ENCODE data around the gene CIB4. TPM values are rescaled to one million over a fixed set of nuclear protein-coding genes. Genes with fewer than 3 reads are reported as not detected.
A peak's percentile ranks its signal among the peaks of the same experiment; 100 is the strongest.

Gene CIB4
- total RNA-seq, 3 donors from 2014 or later = not detected

GRCh38 chr2:26584656-26585055 is 56.5 kb downstream of the CIB4 start:
- no peak overlapping the region for H3K4me3 Mint-ChIP-seq
- no peaks in the 10 kb centered on the region for H3K4me1 Mint-ChIP-seq (ENCODE audit: low read depth)
- no peaks in the 10 kb centered on the region for H3K9me3 Mint-ChIP-seq
- ATAC-seq (no peak), DNase-seq (no peak)
- H3K27me3 Mint-ChIP-seq (ENCODE audit: low read depth) = peaks cover 22% of the 10 kb centered on the region
- no peaks in the 10 kb centered on the region for H3K36me3 Mint-ChIP-seq (ENCODE audit: insufficient read depth)

GRCh38 chr2:26584191-26584590 is 57.0 kb downstream of the CIB4 start:
- Mint-ChIP-seq H3K36me3 (ENCODE audit: insufficient read depth) (no peaks in the 10 kb centered on the region), H3K27me3 (ENCODE audit: low read depth) (peaks cover 23% of the 10 kb centered on the region), H3K4me3 (no peak overlapping the region), H3K9me3 (no peaks in the 10 kb centered on the region), H3K4me1 (ENCODE audit: low read depth) (no peaks in the 10 kb centered on the region)
- DNase-seq = no peak
- ATAC-seq = no peak

GRCh38 chr2:26583381-26583911 is 57.7 kb downstream of the CIB4 start:
- Mint-ChIP-seq H3K9me3 (no peaks in the 10 kb centered on the region), H3K36me3 (ENCODE audit: insufficient read depth) (no peaks in the 10 kb centered on the region), H3K4me3 (no peak overlapping the region), H3K27me3 (ENCODE audit: low read depth) (peaks cover 29% of the 10 kb centered on the region), H3K4me1 (ENCODE audit: low read depth) (no peaks in the 10 kb centered on the region)
- DNase-seq = no peak
- no peak for ATAC-seq

GRCh38 chr2:26582890-26583289 is 58.3 kb downstream of the CIB4 start:
- Mint-ChIP-seq H3K4me1 (ENCODE audit: low read depth) (no peaks in the 10 kb centered on the region), H3K4me3 (no peak overlapping the region), H3K27me3 (ENCODE audit: low read depth) (peaks cover 32% of the 10 kb centered on the region), H3K36me3 (ENCODE audit: insufficient read depth) (no peaks in the 10 kb centered on the region), H3K9me3 (no peaks in the 10 kb centered on the region)
- ATAC-seq (no peak), DNase-seq (no peak)

- peaks cover 37% of the 10 kb centered on the region for H3K27me3 Mint-ChIP-seq (ENCODE audit: low read depth)
- ATAC-seq = no peak
- peaks cover 3% of the 10 kb centered on the region for H3K4me1 Mint-ChIP-seq (ENCODE audit: low read depth)
- H3K9me3 Mint-ChIP-seq = no peaks in the 10 kb centered on the region
- no peak for DNase-seq
- no peaks in the 10 kb centered on the region for H3K36me3 Mint-ChIP-seq (ENCODE audit: insufficient read depth)
- no peak overlapping the region for H3K4me3 Mint-ChIP-seq
These were observed 58.9 kb downstream of the CIB4 start for GRCh38 chr2:26581991-26582842.

- Mint-ChIP-seq H3K36me3 (ENCODE audit: insufficient read depth) (no peaks in the 10 kb centered on the region), H3K4me3 (no peak overlapping the region), H3K27me3 (ENCODE audit: low read depth) (peaks cover 38% of the 10 kb centered on the region), H3K9me3 (no peaks in the 10 kb centered on the region), H3K4me1 (ENCODE audit: low read depth) (peaks cover 3% of the 10 kb centered on the region)
- no peak for DNase-seq
- no peak for ATAC-seq
These were observed 59.7 kb downstream of the CIB4 start for GRCh38 chr2:26581266-26581990.

GRCh38 chr2:26580751-26581150 is 60.4 kb downstream of the CIB4 start:
- no peak for ATAC-seq
- Mint-ChIP-seq H3K27me3 (ENCODE audit: low read depth) (peaks cover 31% of the 10 kb centered on the region), H3K36me3 (ENCODE audit: insufficient read depth) (no peaks in the 10 kb centered on the region), H3K4me3 (no peak overlapping the region), H3K9me3 (no peaks in the 10 kb centered on the region), H3K4me1 (ENCODE audit: low read depth) (peaks cover 3% of the 10 kb centered on the region)
- DNase-seq = no peak

GRCh38 chr2:26580151-26580550 is 61.0 kb downstream of the CIB4 start:
- ATAC-seq = no peak
- Mint-ChIP-seq H3K4me1 (ENCODE audit: low read depth) (peaks cover 3% of the 10 kb centered on the region), H3K27me3 (ENCODE audit: low read depth) (peaks cover 27% of the 10 kb centered on the region), H3K9me3 (no peaks in the 10 kb centered on the region), H3K36me3 (ENCODE audit: insufficient read depth) (no peaks in the 10 kb centered on the region), H3K4me3 (no peak overlapping the region)
- DNase-seq = no peak

- no peak for ATAC-seq
- no peaks in the 10 kb centered on the region for H3K9me3 Mint-ChIP-seq
- no peaks in the 10 kb centered on the region for H3K36me3 Mint-ChIP-seq (ENCODE audit: insufficient read depth)
- no peak for DNase-seq
- H3K27me3 Mint-ChIP-seq (ENCODE audit: low read depth) = peaks cover 27% of the 10 kb centered on the region
- H3K4me1 Mint-ChIP-seq (ENCODE audit: low read depth) = peaks cover 3% of the 10 kb centered on the region
- H3K4me3 Mint-ChIP-seq = no peak overlapping the region
These were observed 61.5 kb downstream of the CIB4 start for GRCh38 chr2:26579723-26580040.

GRCh38 chr2:26579025-26579722 is 62.0 kb downstream of the CIB4 start:
- Mint-ChIP-seq H3K27me3 (ENCODE audit: low read depth) (peaks cover 24% of the 10 kb centered on the region), H3K36me3 (ENCODE audit: insufficient read depth) (no peaks in the 10 kb centered on the region), H3K9me3 (no peaks in the 10 kb centered on the region), H3K4me3 (no peak overlapping the region), H3K4me1 (ENCODE audit: low read depth) (peaks cover 3% of the 10 kb centered on the region)
- DNase-seq (no peak), ATAC-seq (no peak)

GRCh38 chr2:26578581-26578980 is 62.6 kb downstream of the CIB4 start:
- ATAC-seq = no peak
- Mint-ChIP-seq H3K9me3 (no peaks in the 10 kb centered on the region), H3K27me3 (ENCODE audit: low read depth) (peaks cover 22% of the 10 kb centered on the region), H3K4me3 (no peak overlapping the region), H3K36me3 (ENCODE audit: insufficient read depth) (no peaks in the 10 kb centered on the region), H3K4me1 (ENCODE audit: low read depth) (peaks cover 3% of the 10 kb centered on the region)
- DNase-seq = no peak

GRCh38 chr2:26578113-26578458 is 63.1 kb downstream of the CIB4 start:
- Mint-ChIP-seq H3K4me1 (ENCODE audit: low read depth) (peaks cover 3% of the 10 kb centered on the region), H3K36me3 (ENCODE audit: insufficient read depth) (no peaks in the 10 kb centered on the region), H3K4me3 (no peak overlapping the region), H3K27me3 (ENCODE audit: low read depth) (peaks cover 22% of the 10 kb centered on the region), H3K9me3 (no peaks in the 10 kb centered on the region)
- DNase-seq (no peak), ATAC-seq (peak; percentile 13 to 32)

GRCh38 chr2:26577442-26578112 is 63.6 kb downstream of the CIB4 start:
- Mint-ChIP-seq H3K4me1 (ENCODE audit: low read depth) (peaks cover 3% of the 10 kb centered on the region), H3K36me3 (ENCODE audit: insufficient read depth) (no peaks in the 10 kb centered on the region), H3K27me3 (ENCODE audit: low read depth) (peaks cover 25% of the 10 kb centered on the region), H3K9me3 (no peaks in the 10 kb centered on the region), H3K4me3 (no peak overlapping the region)
- DNase-seq (peak; percentile 59), ATAC-seq (peak; percentile 75 to 85)

Data from activated T-cell treated with anti-CD3 and anti-CD28 coated beads, Interleukin-2, amount 50 U/mL, for 4 hours (primary cell).